CD14-positive monocyte (primary cell): ENCODE results near the gene ECHDC3. TPM values are rescaled to one million over a fixed set of nuclear protein-coding genes. Genes with fewer than 3 reads are reported as not detected.

Source experiments
- DNase-seq, 3 donors: peaks; one replicate each; pipeline ENCODE4 v3.0.0-alpha.2; 2011 to 2022
- H2AFZ ChIP-seq: 2 replicates; pipeline ENCODE4 v1.6.0; 2012; ENCODE audit warnings: mild to moderate bottlenecking, low read depth, low read length, inconsistent platforms; ENCODE audit not compliant: insufficient read depth, poor library complexity, severe bottlenecking
- H3K27ac ChIP-seq, 2 donors: 1 replicate in 1 of 2; 2 replicates in 1 of 2; pipeline ENCODE4 v1.5.1; 2012 to 2013; ENCODE audit warnings: low read length in 2 of 2, control low read depth in 1 of 2, inconsistent platforms in 1 of 2, low read depth in 1 of 2, mild to moderate bottlenecking in 1 of 2
- H3K27me3 ChIP-seq, 2 donors: one replicate each; pipeline versions ENCODE4 v1.6.0 to v1.6.1; 2011 to 2013; ENCODE audit warnings: low read length in 2 of 2; ENCODE audit not compliant: control insufficient read depth in 2 of 2, insufficient read depth in 2 of 2
- H3K36me3 ChIP-seq, 2 donors: replicated peaks in 1 of 2; 1 replicate in 1 of 2; 2 replicates in 1 of 2; pipeline versions ENCODE4 v1.5.1 to v1.6.1; 2012 to 2013; ENCODE audit warnings: low read length in 2 of 2, control low read depth in 1 of 2, inconsistent platforms in 1 of 2, mild to moderate bottlenecking in 1 of 2; ENCODE audit not compliant: insufficient read depth in 2 of 2, control insufficient read depth in 1 of 2
- H3K4me1 ChIP-seq, 2 donors: 1 replicate in 1 of 2; 2 replicates in 1 of 2; pipeline versions ENCODE4 v1.5.1 to v1.6.1; 2012 to 2013; ENCODE audit warnings: low read length in 2 of 2, control low read depth in 1 of 2, inconsistent platforms in 1 of 2, mild to moderate bottlenecking in 1 of 2, moderate library complexity in 1 of 2; ENCODE audit not compliant: insufficient read depth in 2 of 2, control insufficient read depth in 1 of 2
- H3K4me2 ChIP-seq: replicated peaks from 2 replicates; pipeline ENCODE3; 2012; ENCODE audit warnings: low read length, moderate library complexity, mild to moderate bottlenecking; ENCODE audit not compliant: poor library complexity, severe bottlenecking; ENCODE audit errors: extremely low read depth
- H3K4me3 ChIP-seq, 3 experiments: fragments of 200-600 bp in 1 of 3; sonication (generic) in 1 of 3; replicated peaks in 1 of 3; 1 replicate in 2 of 3; 2 replicates in 1 of 3; pipeline ENCODE4 v1.5.1; 2011 to 2013; ENCODE audit warnings: low read length in 3 of 3, mild to moderate bottlenecking in 3 of 3, control low read depth in 2 of 3, low read depth in 2 of 3, inconsistent platforms in 1 of 3, moderate library complexity in 1 of 3
- H3K79me2 ChIP-seq: 2 replicates; pipeline ENCODE4 v1.6.0; 2012; ENCODE audit warnings: mild to moderate bottlenecking, control low read depth, inconsistent platforms, low read length, moderate library complexity; ENCODE audit not compliant: insufficient read depth
- H3K9ac ChIP-seq: 2 replicates; pipeline ENCODE4 v1.6.0; 2017; ENCODE audit warnings: low read length, mild to moderate bottlenecking; ENCODE audit not compliant: insufficient read depth, poor library complexity, severe bottlenecking
- H3K9me3 ChIP-seq, 2 donors: replicated peaks in 1 of 2; 1 replicate in 1 of 2; 2 replicates in 1 of 2; pipeline versions ENCODE4 v1.5.1 to v1.6.1; 2012 to 2013; ENCODE audit warnings: low read length in 2 of 2, control low read depth in 1 of 2; ENCODE audit not compliant: control insufficient read depth in 1 of 2, insufficient read depth in 1 of 2
- H4K20me1 ChIP-seq: 2 replicates; pipeline ENCODE4 v1.6.0; 2012; ENCODE audit warnings: mild to moderate bottlenecking, low read length, control low read depth, moderate library complexity; ENCODE audit not compliant: insufficient read depth
- H3K27ac Mint-ChIP-seq, 7 donors: one replicate each; pipeline ENCODE4 v1.8.0; 2020; ENCODE audit warnings: mild to moderate bottlenecking in 7 of 7, mixed read lengths in 7 of 7, moderate library complexity in 6 of 7, inconsistent platforms in 2 of 7
- H3K27me3 Mint-ChIP-seq, 3 donors: one replicate each; pipeline ENCODE4 v1.8.0; 2021 to 2022; ENCODE audit warnings: low read depth in 3 of 3, mild to moderate bottlenecking in 3 of 3, mixed read lengths in 3 of 3, moderate library complexity in 3 of 3, inconsistent platforms in 1 of 3
- H3K36me3 Mint-ChIP-seq, 2 donors: one replicate each; pipeline ENCODE4 v1.8.0; 2020; ENCODE audit warnings: mixed read lengths in 2 of 2, inconsistent platforms in 1 of 2, mild to moderate bottlenecking in 1 of 2
- H3K4me1 Mint-ChIP-seq: one replicate; pipeline ENCODE4 v1.8.0; 2020; ENCODE audit warnings: mild to moderate bottlenecking, mixed read lengths
- H3K4me3 Mint-ChIP-seq, 2 donors: one replicate each; pipeline ENCODE4 v1.8.0; 2020; ENCODE audit warnings: mild to moderate bottlenecking in 2 of 2, mixed read lengths in 2 of 2, moderate library complexity in 1 of 2
- H3K9me3 Mint-ChIP-seq, 7 donors: one replicate each; pipeline ENCODE4 v1.8.0; 2020 to 2022; ENCODE audit warnings: mixed read lengths in 7 of 7, mild to moderate bottlenecking in 6 of 7, moderate library complexity in 6 of 7, inconsistent platforms in 2 of 7
- CTCF ChIP-seq: fragments of 200-600 bp; IDR thresholded peaks from one replicate; pipeline ENCODE4 v1.8.0; 2022; ENCODE audit warnings: antibody characterized with exemption, mild to moderate bottlenecking
- WGBS: methylation state at CpG from one replicate; pipeline ENCODE4 v1.1.5; 2013; ENCODE audit warnings: missing lambda C conversion rate; ENCODE audit not compliant: insufficient coverage; 5-methylcytosine and 5-hydroxymethylcytosine counted together
- intact Hi-C, 2 donors: fragments of 100-400 bp; cut with micrococcal nuclease; formaldehyde crosslinking; loops; one replicate each; pipeline versions ENCODE4 v1.15.0 to v1.15.1; 2023
- polyA plus RNA-seq, 3 donors: library from polyadenylated mRNA; depleted of rRNA in 1 of 3; unstranded in 2 of 3; stranded (reverse) in 1 of 3; fragments of 300-500 nt in 2 of 3; fragments of >200 nt in 1 of 3; fragmentation: Illumina TruSeq in 2 of 3; gene quantifications; 1 replicate in 2 of 3; 2 replicates in 1 of 3; pipeline ENCODE4 v1.2.3, GENCODE V29; 2012 to 2021

The ECHDC3 gene
- polyA plus RNA-seq, 3 donors: 9.2 to 10.6 (median 9.4) TPM

GRCh38 chr10:11701451-11702095 lies 40.6 kb upstream of the ECHDC3 start:
- Mint-ChIP-seq H3K4me3 (no peak overlapping the region), H3K9me3 (peaks cover 0 to 5% (median 0%) of the 10 kb centered on the region in 7 donors), H3K4me1 (peaks cover 44% of the 10 kb centered on the region), H3K36me3 (peaks cover 0 to 1% of the 10 kb centered on the region in 2 donors), H3K27me3 (peaks cover 2 to 4% (median 4%) of the 10 kb centered on the region in 3 donors), H3K27ac (no peak overlapping the region)
- no peaks in the 10 kb centered on the region for H3K27me3 ChIP-seq
- H2AFZ ChIP-seq: no peak overlapping the region
- no peaks in the 10 kb centered on the region for H3K79me2 ChIP-seq
- no peak overlapping the region for H3K27ac ChIP-seq
- H3K9ac ChIP-seq: no peak overlapping the region
- H4K20me1 ChIP-seq: no peaks in the 10 kb centered on the region
- no peak overlapping the region for H3K4me2 ChIP-seq
- no peak for DNase-seq
- H3K9me3 ChIP-seq: no peaks in the 10 kb centered on the region
- no peak overlapping the region for H3K4me3 ChIP-seq
- TF ChIP-seq CTCF: no peak
- peaks cover 32 to 49% of the 10 kb centered on the region in 2 donors for H3K4me1 ChIP-seq
- no peaks in the 10 kb centered on the region for H3K36me3 ChIP-seq
- intact Hi-C loops: no loop called here
- WGBS: 80% methylated on average over 5 of the region's 6 CpGs

GRCh38 chr10:11702264-11702663 lies 39.9 kb upstream of the ECHDC3 start:
- Histone ChIP-seq H3K4me2 (no peak overlapping the region), H2AFZ (no peak overlapping the region), H3K4me1 (peaks cover 30 to 43% of the 10 kb centered on the region in 2 donors), H4K20me1 (no peaks in the 10 kb centered on the region), H3K9ac (no peak overlapping the region), H3K4me3 (no peak overlapping the region), H3K9me3 (no peaks in the 10 kb centered on the region), H3K27ac (no peak overlapping the region), H3K36me3 (no peaks in the 10 kb centered on the region), H3K79me2 (no peaks in the 10 kb centered on the region), H3K27me3 (no peaks in the 10 kb centered on the region)
- H3K4me1 Mint-ChIP-seq: peaks cover 41% of the 10 kb centered on the region
- WGBS: 98% methylated on average over 3 of the region's 4 CpGs
- no peak overlapping the region for H3K27ac Mint-ChIP-seq
- TF ChIP-seq CTCF: no peak
- peaks cover 0 to 6% (median 0%) of the 10 kb centered on the region in 7 donors for H3K9me3 Mint-ChIP-seq
- H3K36me3 Mint-ChIP-seq: peaks cover 0 to 5% of the 10 kb centered on the region in 2 donors
- H3K4me3 Mint-ChIP-seq: no peak overlapping the region
- no peak for DNase-seq
- peaks cover 2 to 4% (median 4%) of the 10 kb centered on the region in 3 donors for H3K27me3 Mint-ChIP-seq
- intact Hi-C loops: no loop called here
